HepG2 (cell line): ENCODE data around the gene SLC6A9. TPM values are rescaled to one million over a fixed set of nuclear protein-coding genes. Genes with fewer than 3 reads are reported as not detected.

Source experiments
- ATF2 ChIP-seq: sonication (generic); formaldehyde crosslinking; IDR thresholded peaks from 2 replicates; pipeline ENCODE4 v1.4.0; 2020; ENCODE audit warnings: missing genetic modification reagents
- BHLHE40 ChIP-seq: IDR thresholded peaks from 2 replicates; pipeline ENCODE4 v1.6.1; 2011; ENCODE audit warnings: low read length, improper control_type of control experiment
- CAMTA2 ChIP-seq: sonication (generic); formaldehyde crosslinking; IDR thresholded peaks from 2 replicates; pipeline ENCODE4 v1.4.0; 2020; ENCODE audit warnings: mild to moderate bottlenecking, missing genetic modification reagents, borderline replicate concordance
- FOXC1 ChIP-seq: sonication (generic); formaldehyde crosslinking; IDR thresholded peaks from 2 replicates; pipeline ENCODE4 v1.8.0; 2022; ENCODE audit warnings: mild to moderate bottlenecking, missing genetic modification reagents, borderline replicate concordance
- ISL2 ChIP-seq: sonication (generic); formaldehyde crosslinking; IDR thresholded peaks from 2 replicates; pipeline ENCODE4 v1.5.0; 2020; ENCODE audit warnings: missing genetic modification reagents
- ISX ChIP-seq: sonication (generic); formaldehyde crosslinking; conservative IDR thresholded peaks from 2 replicates; pipeline ENCODE4 v1.5.0; 2020; ENCODE audit warnings: missing genetic modification reagents
- MBD4 ChIP-seq: IDR thresholded peaks from 2 replicates; pipeline ENCODE4 v1.6.1; 2012; ENCODE audit warnings: low read length, inconsistent platforms, borderline replicate concordance
- NFYC ChIP-seq: IDR thresholded peaks from 2 replicates; pipeline ENCODE4 v1.6.1; 2016; ENCODE audit warnings: missing genetic modification reagents, missing compliant biosample characterization
- PCBP2 ChIP-seq: fragments of 200-400 bp; formaldehyde crosslinking; optimal IDR thresholded peaks from 2 replicates; pipeline ENCODE3; 2018; ENCODE audit warnings: low read length, low read depth; ENCODE audit not compliant: poor library complexity, severe bottlenecking
- PRDM10 ChIP-seq: sonication (generic); formaldehyde crosslinking; IDR thresholded peaks from 2 replicates; pipeline ENCODE4 v1.4.0; 2020; ENCODE audit warnings: low read depth, missing genetic modification reagents
- PRPF4 ChIP-seq: fragments of 200-400 bp; formaldehyde crosslinking; IDR thresholded peaks from 2 replicates; pipeline ENCODE4 v1.6.1; 2016; ENCODE audit warnings: low read length, low read depth; ENCODE audit not compliant: poor library complexity, severe bottlenecking
- RCOR2 ChIP-seq: IDR thresholded peaks from 2 replicates; pipeline ENCODE4 v1.6.1; 2016; ENCODE audit warnings: missing biosample characterization, missing genetic modification reagents
- RXRA ChIP-seq: sonication (generic); formaldehyde crosslinking; IDR thresholded peaks from 2 replicates; pipeline ENCODE4 v1.5.1; 2020; ENCODE audit warnings: missing genetic modification reagents
- SRSF1 ChIP-seq: fragments of 200-400 bp; formaldehyde crosslinking; optimal IDR thresholded peaks from 2 replicates; pipeline ENCODE3; 2017; ENCODE audit warnings: mild to moderate bottlenecking, low read depth, low read length, moderate library complexity
- STAT5B ChIP-seq: sonication (generic); formaldehyde crosslinking; IDR thresholded peaks from 2 replicates; pipeline ENCODE4 v1.4.0; 2020; ENCODE audit warnings: missing genetic modification reagents
- ZBTB44 ChIP-seq: sonication (generic); formaldehyde crosslinking; IDR thresholded peaks from 2 replicates; pipeline ENCODE4 v1.4.0; 2020; ENCODE audit warnings: missing genetic modification reagents
- ZFX ChIP-seq: sonication (generic); formaldehyde crosslinking; IDR thresholded peaks from 2 replicates; pipeline ENCODE4 v1.4.0; 2020; ENCODE audit warnings: mild to moderate bottlenecking, low read depth, missing genetic modification reagents, moderate library complexity
- ZNF256 ChIP-seq: sonication (generic); formaldehyde crosslinking; conservative IDR thresholded peaks from 2 replicates; pipeline ENCODE4 v1.4.0; 2020; ENCODE audit warnings: missing genetic modification reagents
- ZNF264 ChIP-seq: sonication (generic); formaldehyde crosslinking; IDR thresholded peaks from 2 replicates; pipeline ENCODE4 v1.4.0; 2020; ENCODE audit warnings: missing genetic modification reagents
- ZNF292 ChIP-seq: sonication (generic); formaldehyde crosslinking; IDR thresholded peaks from 2 replicates; pipeline ENCODE4 v1.8.1; 2022; ENCODE audit warnings: mild to moderate bottlenecking, low read depth, missing genetic modification reagents, borderline replicate concordance
- ZNF549 ChIP-seq: sonication (generic); formaldehyde crosslinking; IDR thresholded peaks from 2 replicates; pipeline ENCODE4 v1.5.0; 2020; ENCODE audit warnings: missing genetic modification reagents
- ZNF652 ChIP-seq: IDR thresholded peaks from 2 replicates; pipeline ENCODE4 v1.6.1; 2016; ENCODE audit warnings: low read depth, borderline replicate concordance
- ZNF672 ChIP-seq: sonication (generic); formaldehyde crosslinking; IDR thresholded peaks from 2 replicates; pipeline ENCODE4 v1.8.1; 2022; ENCODE audit warnings: missing genetic modification reagents
- ZNF691 ChIP-seq: sonication (generic); formaldehyde crosslinking; IDR thresholded peaks from 2 replicates; pipeline ENCODE4 v1.4.0; 2020; ENCODE audit warnings: missing genetic modification reagents, low read depth, mild to moderate bottlenecking, borderline replicate concordance
- polyA plus RNA-seq, 8 experiments: library from polyadenylated mRNA; depleted of rRNA in 3 of 8; stranded (reverse) in 7 of 8; unstranded in 1 of 8; fragments of >200 nt; fragmentation: Illumina TruSeq in 4 of 8; extraction: Trizol in 4 of 8; gene quantifications; 2 replicates each; pipeline versions ENCODE4 v1.2.1 to v1.2.3, GENCODE V29; 2011 to 2016; ENCODE audit warnings: low read depth in 4 of 8, missing spikeins in 1 of 8, mixed read lengths in 1 of 8; ENCODE audit not compliant: insufficient read depth in 1 of 8
- total RNA-seq, 5 experiments: library from RNA; depleted of rRNA; stranded (reverse); fragments of >200 nt; fragmentation: Illumina TruSeq; extraction: Trizol; gene quantifications; 2 replicates each; pipeline ENCODE4 v1.2.3, GENCODE V29; 2016; ENCODE audit warnings: low read depth in 1 of 5

The SLC6A9 gene
- total and polyA plus RNA-seq, 2 of the 13 experiments (the other 11 are each of a cell fraction or from before 2014, with no cell fraction given), result 8.5 to 9.9 TPM

- TF ChIP-seq STAT5B (no peak), NFYC (CRISPR knock-in tag) (peak; percentile 62), ATF2 (CRISPR knock-in tag) (no peak), RXRA (CRISPR knock-in tag) (peak; percentile 72; the same call in 1 of the 2 replicates), SRSF1 (peak; percentile 90), ZNF256 (no peak), ZNF292 (CRISPR knock-in tag) (0 out of 2 replicates have a peak, but pooled peaks have one; percentile 32), PRDM10 (CRISPR knock-in tag) (no peak), ZNF549 (CRISPR knock-in tag) (no peak), MBD4 (no peak), PRPF4 (no peak), ISL2 (no peak), BHLHE40 (peak; percentile 62), ZNF672 (CRISPR knock-in tag) (no peak), ZFX (peak; percentile 91), ZNF264 (CRISPR knock-in tag) (no peak), PCBP2 (no peak), RCOR2 (CRISPR knock-in tag) (no peak), ZBTB44 (CRISPR knock-in tag) (no peak), FOXC1 (peak; percentile 37; the same call in 1 of the 2 replicates), CAMTA2 (CRISPR knock-in tag) (no peak; the same call in 1 of the 2 replicates), ZNF691 (CRISPR knock-in tag) (no peak), ISX (CRISPR knock-in tag) (no peak), ZNF652 (CRISPR knock-in tag) (no peak)
Measured at GRCh38 chr1:43974443-43975248, 56.6 kb downstream of the SLC6A9 start, which contains the start of gene ATP6V0B (continued).
